ENCODE data around the gene TK1.

DNA sequence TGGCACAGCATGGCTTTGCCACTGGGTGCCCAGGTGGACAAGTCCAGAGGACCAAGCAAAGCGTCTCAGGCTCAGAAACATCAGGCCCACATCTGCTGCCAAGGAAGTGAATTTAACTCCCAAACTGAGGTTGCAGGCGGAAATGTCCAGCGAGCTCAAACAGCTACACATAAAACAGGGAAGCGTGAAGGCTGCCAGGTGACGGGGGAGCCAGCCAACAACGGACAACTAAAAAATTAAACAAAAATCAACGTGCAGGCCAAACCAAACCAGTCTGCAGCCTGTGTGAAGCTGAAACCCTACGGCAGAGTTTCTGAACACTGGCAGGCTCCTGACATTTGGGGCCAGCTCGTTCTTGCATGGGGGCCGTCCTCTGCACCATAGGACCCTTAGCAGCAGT is 2.5 kb downstream of the TK1 start:
- TF ChIP-seq EP300 (IDR thresholded peaks at IDR 0.05; ENCODE audit: borderline replicate concordance) (no peak), CEBPB (IDR thresholded peaks at IDR 0.05) (no peak), TAF1 (IDR thresholded peaks at IDR 0.05; ENCODE audit: low read depth) (no peak), ZBTB7A (IDR thresholded peaks at IDR 0.05; ENCODE audit: low read depth) (no peak), TCF12 (IDR thresholded peaks at IDR 0.05; ENCODE audit: low read depth) (no peak), YY1 (IDR thresholded peaks at IDR 0.05; ENCODE audit: low read depth) (no peak), CREB1 (IDR thresholded peaks at IDR 0.05; ENCODE audit: low read depth) (no peak), RAD21 (IDR thresholded peaks at IDR 0.05; ENCODE audit: low read depth) (no peak)
- TF ChIP-seq, protein P1, sequence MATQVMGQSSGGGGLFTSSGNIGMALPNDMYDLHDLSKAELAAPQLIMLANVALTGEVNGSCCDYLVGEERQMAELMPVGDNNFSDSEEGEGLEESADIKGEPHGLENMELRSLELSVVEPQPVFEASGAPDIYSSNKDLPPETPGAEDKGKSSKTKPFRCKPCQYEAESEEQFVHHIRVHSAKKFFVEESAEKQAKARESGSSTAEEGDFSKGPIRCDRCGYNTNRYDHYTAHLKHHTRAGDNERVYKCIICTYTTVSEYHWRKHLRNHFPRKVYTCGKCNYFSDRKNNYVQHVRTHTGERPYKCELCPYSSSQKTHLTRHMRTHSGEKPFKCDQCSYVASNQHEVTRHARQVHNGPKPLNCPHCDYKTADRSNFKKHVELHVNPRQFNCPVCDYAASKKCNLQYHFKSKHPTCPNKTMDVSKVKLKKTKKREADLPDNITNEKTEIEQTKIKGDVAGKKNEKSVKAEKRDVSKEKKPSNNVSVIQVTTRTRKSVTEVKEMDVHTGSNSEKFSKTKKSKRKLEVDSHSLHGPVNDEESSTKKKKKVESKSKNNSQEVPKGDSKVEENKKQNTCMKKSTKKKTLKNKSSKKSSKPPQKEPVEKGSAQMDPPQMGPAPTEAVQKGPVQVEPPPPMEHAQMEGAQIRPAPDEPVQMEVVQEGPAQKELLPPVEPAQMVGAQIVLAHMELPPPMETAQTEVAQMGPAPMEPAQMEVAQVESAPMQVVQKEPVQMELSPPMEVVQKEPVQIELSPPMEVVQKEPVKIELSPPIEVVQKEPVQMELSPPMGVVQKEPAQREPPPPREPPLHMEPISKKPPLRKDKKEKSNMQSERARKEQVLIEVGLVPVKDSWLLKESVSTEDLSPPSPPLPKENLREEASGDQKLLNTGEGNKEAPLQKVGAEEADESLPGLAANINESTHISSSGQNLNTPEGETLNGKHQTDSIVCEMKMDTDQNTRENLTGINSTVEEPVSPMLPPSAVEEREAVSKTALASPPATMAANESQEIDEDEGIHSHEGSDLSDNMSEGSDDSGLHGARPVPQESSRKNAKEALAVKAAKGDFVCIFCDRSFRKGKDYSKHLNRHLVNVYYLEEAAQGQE (IDR thresholded peaks at IDR 0.05; ENCODE audit: low read depth) = no peak
- TF ChIP-seq, protein P2, sequence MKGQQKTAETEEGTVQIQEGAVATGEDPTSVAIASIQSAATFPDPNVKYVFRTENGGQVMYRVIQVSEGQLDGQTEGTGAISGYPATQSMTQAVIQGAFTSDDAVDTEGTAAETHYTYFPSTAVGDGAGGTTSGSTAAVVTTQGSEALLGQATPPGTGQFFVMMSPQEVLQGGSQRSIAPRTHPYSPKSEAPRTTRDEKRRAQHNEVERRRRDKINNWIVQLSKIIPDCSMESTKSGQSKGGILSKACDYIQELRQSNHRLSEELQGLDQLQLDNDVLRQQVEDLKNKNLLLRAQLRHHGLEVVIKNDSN (IDR thresholded peaks at IDR 0.05) = no peak

All from Ishikawa (cell line).